Measurements from ENCODE around the gene SAMD4A.

Gene SAMD4A

GRCh38 chr14:54625112-54625511 is 58.2 kb downstream of the SAMD4A start:
- Histone ChIP-seq H3K4me1 (ENCODE audit: control insufficient read depth, low read depth, low read length) (peaks cover 29% of the 10 kb centered on the region), H3K9ac (ENCODE audit: low read length) (no peak overlapping the region), H3K4me3 (ENCODE audit: low read length) (no peak overlapping the region), H3K27ac (ENCODE audit: low read length) (no peak overlapping the region), H3K9me3 (ENCODE audit: control insufficient read depth, low read depth, low read length) (no peaks in the 10 kb centered on the region), H3K27me3 (ENCODE audit: control insufficient read depth, insufficient read depth, low read length) (no peaks in the 10 kb centered on the region), H3K36me3 (ENCODE audit: control insufficient read depth, low read depth, low read length) (no peaks in the 10 kb centered on the region)

GRCh38 chr14:54627219-54627539 is 60.3 kb downstream of the SAMD4A start:
- H3K27ac ChIP-seq (ENCODE audit: low read length) = no peak overlapping the region
- H3K4me1 ChIP-seq (ENCODE audit: control insufficient read depth, low read depth, low read length) = peaks cover 29% of the 10 kb centered on the region
- no peaks in the 10 kb centered on the region for H3K27me3 ChIP-seq (ENCODE audit: control insufficient read depth, insufficient read depth, low read length)
- H3K9ac ChIP-seq (ENCODE audit: low read length) = no peak overlapping the region
- H3K36me3 ChIP-seq (ENCODE audit: control insufficient read depth, low read depth, low read length) = no peaks in the 10 kb centered on the region
- H3K9me3 ChIP-seq (ENCODE audit: control insufficient read depth, low read depth, low read length) = no peaks in the 10 kb centered on the region
- no peak overlapping the region for H3K4me3 ChIP-seq (ENCODE audit: low read length)

GRCh38 chr14:54627540-54628363 is 60.8 kb downstream of the SAMD4A start:
- no peak overlapping the region for H3K4me3 ChIP-seq (ENCODE audit: low read length)
- H3K27me3 ChIP-seq (ENCODE audit: control insufficient read depth, insufficient read depth, low read length) = no peaks in the 10 kb centered on the region
- no peaks in the 10 kb centered on the region for H3K36me3 ChIP-seq (ENCODE audit: control insufficient read depth, low read depth, low read length)
- H3K4me1 ChIP-seq (ENCODE audit: control insufficient read depth, low read depth, low read length) = peaks cover 29% of the 10 kb centered on the region
- no peak overlapping the region for H3K9ac ChIP-seq (ENCODE audit: low read length)
- no peaks in the 10 kb centered on the region for H3K9me3 ChIP-seq (ENCODE audit: control insufficient read depth, low read depth, low read length)
- H3K27ac ChIP-seq (ENCODE audit: low read length) = no peak overlapping the region

GRCh38 chr14:54629183-54629582 is 62.3 kb downstream of the SAMD4A start:
- no peaks in the 10 kb centered on the region for H3K9me3 ChIP-seq (ENCODE audit: control insufficient read depth, low read depth, low read length)
- H3K27me3 ChIP-seq (ENCODE audit: control insufficient read depth, insufficient read depth, low read length) = no peaks in the 10 kb centered on the region
- H3K27ac ChIP-seq (ENCODE audit: low read length) = no peak overlapping the region
- H3K4me3 ChIP-seq (ENCODE audit: low read length) = no peak overlapping the region
- no peak overlapping the region for H3K9ac ChIP-seq (ENCODE audit: low read length)
- no peaks in the 10 kb centered on the region for H3K36me3 ChIP-seq (ENCODE audit: control insufficient read depth, low read depth, low read length)
- H3K4me1 ChIP-seq (ENCODE audit: control insufficient read depth, low read depth, low read length) = peaks cover 29% of the 10 kb centered on the region

- Histone ChIP-seq H3K27me3 (ENCODE audit: control insufficient read depth, insufficient read depth, low read length) (no peaks in the 10 kb centered on the region), H3K36me3 (ENCODE audit: control insufficient read depth, low read depth, low read length) (no peaks in the 10 kb centered on the region), H3K27ac (ENCODE audit: low read length) (no peak overlapping the region), H3K9me3 (ENCODE audit: control insufficient read depth, low read depth, low read length) (no peaks in the 10 kb centered on the region), H3K9ac (ENCODE audit: low read length) (no peak overlapping the region), H3K4me1 (ENCODE audit: control insufficient read depth, low read depth, low read length) (peaks cover 26% of the 10 kb centered on the region), H3K4me3 (ENCODE audit: low read length) (no peak overlapping the region)
These were observed 62.9 kb downstream of the SAMD4A start for GRCh38 chr14:54629635-54630360.

GRCh38 chr14:54631016-54631415 is 64.1 kb downstream of the SAMD4A start:
- Histone ChIP-seq H3K27ac (ENCODE audit: low read length) (no peak overlapping the region), H3K9ac (ENCODE audit: low read length) (no peak overlapping the region), H3K27me3 (ENCODE audit: control insufficient read depth, insufficient read depth, low read length) (no peaks in the 10 kb centered on the region), H3K4me3 (ENCODE audit: low read length) (no peak overlapping the region), H3K4me1 (ENCODE audit: control insufficient read depth, low read depth, low read length) (peaks cover 15% of the 10 kb centered on the region), H3K36me3 (ENCODE audit: control insufficient read depth, low read depth, low read length) (no peaks in the 10 kb centered on the region), H3K9me3 (ENCODE audit: control insufficient read depth, low read depth, low read length) (no peaks in the 10 kb centered on the region)

- no peaks in the 10 kb centered on the region for H3K9me3 ChIP-seq (ENCODE audit: control insufficient read depth, low read depth, low read length)
- H3K4me1 ChIP-seq (ENCODE audit: control insufficient read depth, low read depth, low read length) = peaks cover 7% of the 10 kb centered on the region
- no peak overlapping the region for H3K4me3 ChIP-seq (ENCODE audit: low read length)
- H3K27me3 ChIP-seq (ENCODE audit: control insufficient read depth, insufficient read depth, low read length) = no peaks in the 10 kb centered on the region
- no peaks in the 10 kb centered on the region for H3K36me3 ChIP-seq (ENCODE audit: control insufficient read depth, low read depth, low read length)
- H3K9ac ChIP-seq (ENCODE audit: low read length) = no peak overlapping the region
- H3K27ac ChIP-seq (ENCODE audit: low read length) = no peak overlapping the region
These were observed 65.5 kb downstream of the SAMD4A start for GRCh38 chr14:54632452-54632851.

- no peak overlapping the region for H3K9ac ChIP-seq (ENCODE audit: low read length)
- H3K4me1 ChIP-seq (ENCODE audit: control insufficient read depth, low read depth, low read length) = peaks cover 1% of the 10 kb centered on the region
- no peak overlapping the region for H3K27ac ChIP-seq (ENCODE audit: low read length)
- H3K9me3 ChIP-seq (ENCODE audit: control insufficient read depth, low read depth, low read length) = no peaks in the 10 kb centered on the region
- no peaks in the 10 kb centered on the region for H3K36me3 ChIP-seq (ENCODE audit: control insufficient read depth, low read depth, low read length)
- H3K4me3 ChIP-seq (ENCODE audit: low read length) = no peak overlapping the region
- H3K27me3 ChIP-seq (ENCODE audit: control insufficient read depth, insufficient read depth, low read length) = no peaks in the 10 kb centered on the region
These were observed 66.1 kb downstream of the SAMD4A start for GRCh38 chr14:54633076-54633475.

GRCh38 chr14:54637270-54638134 is 70.6 kb downstream of the SAMD4A start:
- Histone ChIP-seq H3K4me1 (ENCODE audit: control insufficient read depth, low read depth, low read length) (no peaks in the 10 kb centered on the region), H3K27me3 (ENCODE audit: control insufficient read depth, insufficient read depth, low read length) (no peaks in the 10 kb centered on the region), H3K36me3 (ENCODE audit: control insufficient read depth, low read depth, low read length) (no peaks in the 10 kb centered on the region), H3K4me3 (ENCODE audit: low read length) (no peak overlapping the region), H3K9ac (ENCODE audit: low read length) (no peak overlapping the region), H3K9me3 (ENCODE audit: control insufficient read depth, low read depth, low read length) (no peaks in the 10 kb centered on the region), H3K27ac (ENCODE audit: low read length) (no peak overlapping the region)

- no peaks in the 10 kb centered on the region for H3K4me1 ChIP-seq (ENCODE audit: control insufficient read depth, low read depth, low read length)
- H3K9me3 ChIP-seq (ENCODE audit: control insufficient read depth, low read depth, low read length) = no peaks in the 10 kb centered on the region
- no peaks in the 10 kb centered on the region for H3K27me3 ChIP-seq (ENCODE audit: control insufficient read depth, insufficient read depth, low read length)
- H3K9ac ChIP-seq (ENCODE audit: low read length) = no peak overlapping the region
- no peak overlapping the region for H3K27ac ChIP-seq (ENCODE audit: low read length)
- H3K4me3 ChIP-seq (ENCODE audit: low read length) = no peak overlapping the region
- H3K36me3 ChIP-seq (ENCODE audit: control insufficient read depth, low read depth, low read length) = no peaks in the 10 kb centered on the region
These were observed 71.2 kb downstream of the SAMD4A start for GRCh38 chr14:54638135-54638446.

GRCh38 chr14:54639611-54640010 is 72.7 kb downstream of the SAMD4A start:
- Histone ChIP-seq H3K27ac (ENCODE audit: low read length) (no peak overlapping the region), H3K4me1 (ENCODE audit: control insufficient read depth, low read depth, low read length) (no peaks in the 10 kb centered on the region), H3K4me3 (ENCODE audit: low read length) (no peak overlapping the region), H3K27me3 (ENCODE audit: control insufficient read depth, insufficient read depth, low read length) (no peaks in the 10 kb centered on the region), H3K9me3 (ENCODE audit: control insufficient read depth, low read depth, low read length) (no peaks in the 10 kb centered on the region), H3K36me3 (ENCODE audit: control insufficient read depth, low read depth, low read length) (no peaks in the 10 kb centered on the region), H3K9ac (ENCODE audit: low read length) (no peak overlapping the region)

All from iPS-18a (cell line).